AG08395 (cell line): Measurements from ENCODE around the gene NDUFS7.

Experiments used
- DNase-seq: peaks from one replicate; pipeline ENCODE4 v3.0.0; 2012; ENCODE audit warnings: mixed read lengths, low spot score

The NDUFS7 gene

GRCh38 chr19:1400281-1401137 lies 16.8 kb downstream of the NDUFS7 start:
- peak; percentile 54 for DNase-seq

- DNase-seq, result peak; percentile 78
Measured at GRCh38 chr19:1401138-1401888, 17.6 kb downstream of the NDUFS7 start, which contains the start of gene GAMT. Gene GAMT (minus strand): TSS chr19:1401542. CDS start chr19:1401476, 66 bp downstream.

GRCh38 chr19:1401889-1402217 lies 18.1 kb downstream of the NDUFS7 start:
- DNase-seq, result no peak

GRCh38 chr19:1402411-1403070 lies 18.8 kb downstream of the NDUFS7 start:
- no peak for DNase-seq

- peak; percentile 98 for DNase-seq
Measured at GRCh38 chr19:1406774-1407527, 23.2 kb downstream of the NDUFS7 start.

- DNase-seq, result peak; percentile 47
Measured at GRCh38 chr19:1407528-1408299, 24.0 kb downstream of the NDUFS7 start, which contains the start of gene DAZAP1. Gene DAZAP1 (plus strand): TSS chr19:1407586. CDS start chr19:1407774, 188 bp downstream.

DNA sequence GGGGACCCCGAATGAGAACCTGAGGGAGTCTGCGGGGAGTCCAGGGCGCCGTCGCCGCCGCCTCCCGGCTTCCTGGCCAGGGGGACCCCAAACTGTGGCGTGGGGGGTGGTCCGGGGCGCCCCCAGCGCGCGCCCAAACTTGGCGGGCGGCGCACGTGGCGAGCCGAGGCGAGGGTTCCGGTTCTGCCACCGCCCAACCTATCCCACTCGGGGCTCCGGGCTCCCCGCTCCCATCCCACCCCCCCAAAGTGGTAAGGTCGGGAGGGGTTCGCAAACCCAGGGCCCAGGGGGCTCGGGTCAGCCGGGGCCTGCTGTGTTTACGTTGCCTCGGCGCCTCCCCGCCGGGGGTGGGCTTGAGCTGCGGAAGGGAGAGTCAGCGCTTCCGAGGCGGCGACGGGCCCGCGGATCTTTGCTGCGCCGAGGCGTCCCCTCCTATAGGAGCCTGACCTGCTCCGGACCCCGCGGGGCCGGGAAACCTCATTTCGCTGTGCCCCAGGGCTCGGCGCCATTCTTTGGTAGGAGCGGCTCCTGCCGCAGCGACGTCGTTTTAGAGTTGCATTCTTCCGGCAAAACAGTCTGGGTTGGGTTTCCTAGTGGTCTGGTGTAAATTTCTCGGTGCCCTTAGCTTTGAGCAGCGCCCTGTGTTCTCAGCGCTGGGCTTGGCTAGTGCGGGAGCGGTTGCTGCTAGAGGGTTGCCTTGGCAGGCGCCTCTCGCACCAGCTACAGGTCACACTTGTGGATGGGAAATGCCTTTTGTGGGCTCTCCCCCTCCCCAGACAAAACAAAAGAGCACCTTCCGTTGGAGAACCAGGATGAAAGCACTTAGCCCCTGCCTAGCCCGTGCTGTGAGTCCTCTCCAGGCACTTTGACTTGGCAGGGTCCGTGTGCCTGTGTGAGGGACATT lies 24.8 kb downstream of the NDUFS7 start:
- DNase-seq, result peak; percentile 19

GRCh38 chr19:1409204-1410005 lies 25.7 kb downstream of the NDUFS7 start:
- no peak for DNase-seq

DNA sequence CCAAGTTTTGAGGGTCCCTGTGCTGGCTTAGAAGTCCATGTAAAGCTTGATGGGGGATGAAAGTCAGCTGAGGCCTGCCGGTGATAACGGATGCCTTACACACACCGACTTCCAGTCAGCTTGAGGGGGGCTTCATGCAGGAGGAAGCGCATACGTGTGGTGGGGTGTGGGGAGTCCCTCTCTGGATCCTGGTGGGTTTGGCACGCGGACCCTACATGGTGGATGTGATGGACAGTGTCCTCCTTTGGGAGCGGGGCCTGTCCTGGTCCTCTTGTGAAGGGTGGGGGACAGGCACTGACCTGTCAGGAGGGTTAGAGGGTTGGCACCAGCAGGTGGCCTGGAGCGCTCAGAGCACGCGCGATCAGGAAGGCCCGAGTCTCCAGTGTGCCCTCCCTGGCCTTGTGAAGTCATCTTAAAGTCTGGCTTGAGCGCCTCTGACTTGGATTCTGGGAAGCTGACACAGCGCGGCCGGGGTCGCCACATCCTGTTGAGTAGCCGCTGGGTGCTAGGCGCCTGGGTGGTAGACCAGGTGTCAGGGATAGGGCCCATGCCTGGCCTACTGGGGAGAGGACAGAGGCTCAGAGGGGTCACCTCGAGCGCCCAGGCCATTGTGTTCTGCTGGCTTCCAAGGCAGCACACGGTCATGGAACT lies 26.6 kb downstream of the NDUFS7 start:
- no peak for DNase-seq

DNA sequence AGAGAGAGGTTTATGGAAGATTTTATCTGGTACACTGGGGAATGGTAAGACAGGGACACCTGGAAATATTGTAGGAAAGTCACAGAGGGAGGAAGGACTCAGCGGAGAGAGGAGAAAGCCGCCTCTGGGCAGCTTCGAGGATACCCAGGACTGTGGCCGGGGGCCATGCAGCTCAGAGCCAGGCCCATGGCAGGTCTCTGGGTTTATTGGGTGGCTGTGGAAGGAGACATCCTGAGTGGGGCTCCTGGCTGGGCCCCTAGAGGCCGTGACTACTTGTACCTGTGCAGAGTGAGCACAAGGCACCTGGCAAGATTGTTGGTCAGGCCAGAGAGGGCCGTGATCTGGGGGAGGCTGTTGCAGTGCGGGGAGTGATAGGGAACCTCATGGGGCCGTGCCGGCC lies 27.1 kb downstream of the NDUFS7 start:
- no peak for DNase-seq

GRCh38 chr19:1411255-1412191 lies 27.8 kb downstream of the NDUFS7 start:
- DNase-seq, result peak; percentile 68

- no peak for DNase-seq
Measured at GRCh38 chr19:1412323-1412923, 28.7 kb downstream of the NDUFS7 start.

DNA sequence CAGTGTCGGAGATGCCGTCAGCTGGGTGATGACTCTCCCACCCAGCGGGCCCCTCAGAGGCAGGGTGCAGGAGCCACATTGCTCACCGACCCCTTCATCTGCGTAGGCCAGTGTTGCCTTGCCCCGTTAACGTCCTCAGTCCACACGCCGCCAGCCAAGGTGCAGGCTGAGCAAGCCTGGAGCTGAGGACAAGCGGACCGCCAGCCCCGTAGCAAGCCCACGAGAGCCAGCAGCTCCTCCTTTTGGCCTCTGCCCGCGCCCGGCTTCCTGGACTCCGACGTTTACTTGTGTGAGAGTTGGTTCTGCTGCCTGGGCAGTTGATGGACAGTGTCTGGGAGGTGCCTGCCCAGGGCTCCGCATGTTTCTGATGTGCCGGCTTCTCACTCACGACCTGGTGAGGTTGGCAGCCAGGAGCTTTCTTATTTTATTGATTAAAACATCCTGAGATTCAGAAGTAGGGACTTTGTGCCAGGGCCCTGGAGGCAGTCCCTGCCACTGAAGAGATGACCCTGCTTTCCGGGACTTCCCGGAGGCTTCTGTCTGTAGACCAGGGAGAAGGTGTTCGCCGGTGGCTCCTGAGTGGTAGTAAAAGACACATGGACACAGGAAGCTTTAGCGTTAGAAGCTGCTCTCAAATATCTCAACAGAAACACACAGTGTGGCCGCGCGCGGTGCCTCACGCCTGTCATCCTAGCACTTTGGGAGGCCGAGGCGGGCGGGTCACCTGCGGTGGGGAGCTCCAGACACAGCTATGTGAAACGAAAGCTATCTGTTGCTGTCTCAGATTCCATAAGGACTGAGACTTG lies 29.5 kb downstream of the NDUFS7 start:
- DNase-seq, result no peak

DNA sequence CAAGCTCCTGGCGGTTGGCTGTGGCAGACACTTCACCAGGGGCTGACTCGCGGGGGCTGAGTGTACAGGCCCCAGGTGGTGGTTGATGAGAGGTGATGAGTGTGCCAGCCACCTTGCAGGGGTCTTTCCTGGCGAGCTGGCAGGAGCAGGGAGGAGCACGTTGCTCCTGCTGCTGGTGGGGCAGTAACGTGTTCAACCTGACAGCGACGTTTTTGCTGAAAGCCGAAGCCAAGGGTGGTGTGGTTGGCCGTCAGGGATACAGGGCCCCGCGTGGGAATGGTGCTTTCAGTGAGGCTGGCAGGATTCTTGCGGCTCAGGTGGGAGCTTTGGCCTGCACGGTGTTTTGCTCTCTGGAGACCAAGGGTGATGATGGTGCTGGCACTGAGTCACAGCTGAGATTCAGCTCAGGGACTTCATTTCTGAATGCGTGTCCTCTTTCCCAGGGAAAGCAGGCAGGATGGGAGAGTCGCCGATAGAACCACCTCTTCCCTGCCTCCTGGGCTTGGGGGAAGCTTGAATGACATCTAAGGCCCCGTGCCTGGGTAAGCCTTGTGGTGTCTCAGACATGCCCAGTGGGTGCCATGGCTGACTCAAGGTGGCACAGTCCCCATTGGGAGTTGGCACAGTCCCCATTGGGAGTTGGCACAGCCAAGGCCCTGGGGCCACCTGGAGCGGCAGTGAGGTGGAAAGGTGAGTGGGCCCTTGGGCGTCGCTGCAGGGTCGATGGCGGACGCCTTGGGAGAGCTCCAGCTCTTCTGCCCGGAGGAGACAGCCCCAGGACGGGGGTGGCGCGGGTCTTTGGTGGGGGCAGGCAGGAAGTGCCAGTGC lies 32.5 kb downstream of the NDUFS7 start:
- no peak for DNase-seq

DNA sequence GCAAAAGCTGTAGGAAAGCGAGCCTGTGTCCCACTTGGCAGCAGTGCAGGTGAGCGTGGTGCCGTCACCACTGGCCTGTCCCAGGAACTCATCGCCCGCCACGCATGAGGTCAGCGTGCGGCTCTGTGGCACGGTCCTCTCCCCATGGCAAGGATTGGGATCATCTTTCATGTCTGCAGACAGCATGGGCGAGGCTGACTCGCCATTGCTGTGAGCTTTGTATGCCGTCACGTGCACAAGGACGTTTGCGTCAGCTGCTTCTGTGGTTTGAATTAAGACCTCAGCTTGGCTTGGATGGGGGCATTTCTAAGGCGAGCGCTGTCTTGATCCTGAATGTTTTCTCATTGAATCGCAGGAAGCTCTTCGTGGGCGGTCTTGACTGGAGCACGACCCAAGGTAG lies 33.4 kb downstream of the NDUFS7 start:
- no peak for DNase-seq
